Gastrocnemius medialis (tissue), 4 donors: Measurements from ENCODE around the gene CEBPB. TPM values are rescaled to one million over a fixed set of nuclear protein-coding genes. Genes with fewer than 3 reads are reported as not detected.

Experiments
- ATAC-seq, 2 donors: fragments of 150-250 bp; one replicate each; pipeline ENCODE4 v1.9.1; 2016
- DNase-seq, 2 donors: peaks; one replicate each; pipeline ENCODE4 v3.0.0-alpha.2; 2019
- H3K27ac ChIP-seq, 4 donors: fragments of 200-600 bp; sonication (generic); 1 replicate in 1 of 4; 2 replicates in 3 of 4; pipeline ENCODE4 v1.5.1; 2016 to 2018; ENCODE audit warnings: mild to moderate bottlenecking in 2 of 4, moderate library complexity in 1 of 4
- H3K27me3 ChIP-seq, 3 donors: fragments of 200-600 bp; sonication (generic) in 2 of 3; 1 replicate in 1 of 3; 2 replicates in 2 of 3; pipeline versions ENCODE4 v1.5.1 to v1.6.0; 2016 to 2019; ENCODE audit warnings: mild to moderate bottlenecking in 1 of 3, moderate library complexity in 1 of 3
- H3K36me3 ChIP-seq, 2 donors: fragments of 200-600 bp; sonication (generic) in 1 of 2; one replicate each; pipeline ENCODE4 v1.5.1; 2017 to 2018
- H3K4me1 ChIP-seq, 2 donors: fragments of 200-600 bp; sonication (generic) in 1 of 2; one replicate each; pipeline ENCODE4 v1.5.1; 2016 to 2017; ENCODE audit warnings: mild to moderate bottlenecking in 2 of 2
- H3K4me3 ChIP-seq, 4 donors: fragments of 200-600 bp; sonication (generic) in 3 of 4; 1 replicate in 1 of 4; 2 replicates in 3 of 4; pipeline ENCODE4 v1.5.1; 2016 to 2019; ENCODE audit warnings: mild to moderate bottlenecking in 2 of 4
- H3K9me3 ChIP-seq, 3 donors: fragments of 200-600 bp; sonication (generic) in 2 of 3; 1 replicate in 1 of 3; 2 replicates in 2 of 3; pipeline ENCODE4 v1.5.1; 2016 to 2019
- CTCF ChIP-seq, 5 experiments: fragments of 450-650 bp in 3 of 5; fragments of 200-600 bp in 2 of 5; sonication (generic) in 2 of 5; IDR thresholded peaks in 4 of 5; conservative IDR thresholded peaks in 1 of 5; 1 replicate in 4 of 5; 2 replicates in 1 of 5; pipeline ENCODE4 v1.5.1; 2016 to 2019; ENCODE audit warnings: antibody characterized with exemption in 5 of 5, mild to moderate bottlenecking in 3 of 5, moderate library complexity in 3 of 5
- POLR2A ChIP-seq, 2 donors: fragments of 450-650 bp; IDR thresholded peaks; one replicate each; pipeline ENCODE4 v1.6.1; 2017; ENCODE audit warnings: antibody characterized with exemption in 2 of 2, mild to moderate bottlenecking in 2 of 2, moderate library complexity in 2 of 2
- in situ Hi-C, 4 donors: fragments of 200-750 bp; cut with MboI; loops; one replicate each; pipeline versions ENCODE4 v1.15.0 to v1.8.0; 2017; ENCODE audit warnings: low sequenced_read_pairs in 4 of 4
- intact Hi-C: fragments of 100-400 bp; cut with DNase I; formaldehyde crosslinking; loops from one replicate; pipeline ENCODE4 v1.15.1; 2023; ENCODE audit warnings: low total_unique reads
- total RNA-seq, 4 donors: library from RNA; depleted of rRNA; stranded (reverse); fragments of >200 nt; gene quantifications; one replicate each; pipeline versions ENCODE4 v1.1.0 to v1.2.3, GENCODE V29; 2016

CEBPB gene
- total RNA-seq, 4 donors from 2014 or later = 219 to 434 (median 321) TPM

GRCh38 chr20:50197463-50198179, 7.0 kb downstream of the CEBPB start:
- intact Hi-C loops = no loop called here
- no peak for DNase-seq
- in situ Hi-C loops = loop anchor here in 3 of 4 donors (10.0 to 25.0 kb wide), 3 partner anchors 77 to 565 kb away; no protein-coding TSS in a partner anchor
- TF ChIP-seq CTCF (IDR thresholded peaks at IDR 0.05 in 4 of 5, conservative IDR thresholded peaks at IDR 0.05 in 1 of 5) (no peak), POLR2A (IDR thresholded peaks at IDR 0.05) (no peak)
- Histone ChIP-seq H3K27me3 (no peaks in the 10 kb centered on the region), H3K4me1 (peaks cover 10 to 20% of the 10 kb centered on the region in 2 donors), H3K36me3 (peaks cover 0 to 13% of the 10 kb centered on the region in 2 donors), H3K9me3 (no peaks in the 10 kb centered on the region), H3K27ac (peak overlapping the region; percentile 65 to 100 (median 94)), H3K4me3 (no peak overlapping the region)
- no peak for ATAC-seq

GRCh38 chr20:50198180-50198666, 7.6 kb downstream of the CEBPB start:
- in situ Hi-C loops = loop anchor here in 3 of 4 donors (10.0 to 25.0 kb wide), 3 partner anchors 77 to 564 kb away; no protein-coding TSS in a partner anchor
- intact Hi-C loops = no loop called here
- no peak for ATAC-seq
- Histone ChIP-seq H3K9me3 (no peaks in the 10 kb centered on the region), H3K36me3 (peaks cover 0 to 7% of the 10 kb centered on the region in 2 donors), H3K27ac (peak overlapping the region; percentile 54 to 79 (median 68)), H3K4me3 (no peak overlapping the region), H3K27me3 (no peaks in the 10 kb centered on the region), H3K4me1 (peaks cover 10 to 20% of the 10 kb centered on the region in 2 donors)
- no peak for DNase-seq
- no peak for TF ChIP-seq POLR2A (IDR thresholded peaks at IDR 0.05)
- TF ChIP-seq CTCF (IDR thresholded peaks at IDR 0.05 in 4 of 5, conservative IDR thresholded peaks at IDR 0.05 in 1 of 5) = no peak

- TF ChIP-seq CTCF (IDR thresholded peaks at IDR 0.05 in 4 of 5, conservative IDR thresholded peaks at IDR 0.05 in 1 of 5) = no peak
- TF ChIP-seq POLR2A (IDR thresholded peaks at IDR 0.05) = no peak
- Histone ChIP-seq H3K27me3 (no peaks in the 10 kb centered on the region), H3K9me3 (no peaks in the 10 kb centered on the region), H3K4me1 (peaks cover 10 to 20% of the 10 kb centered on the region in 2 donors), H3K27ac (peak overlapping the region; percentile 54 to 79 (median 68)), H3K4me3 (no peak overlapping the region), H3K36me3 (peaks cover 0 to 2% of the 10 kb centered on the region in 2 donors)
- intact Hi-C loops (no loop called here), in situ Hi-C loops (loop anchor here in 3 of 4 donors (10.0 to 25.0 kb wide), 3 partner anchors 76 to 564 kb away; no protein-coding TSS in a partner anchor)
- DNase-seq = no peak
- no peak for ATAC-seq
Measured at GRCh38 chr20:50198716-50199115, 8.1 kb downstream of the CEBPB start.

- DNase-seq (no peak), ATAC-seq (no peak)
- in situ Hi-C loops (loop anchor here in 3 of 4 donors (10.0 to 25.0 kb wide), 4 partner anchors 65 to 563 kb away; no protein-coding TSS in a partner anchor), intact Hi-C loops (no loop called here)
- peaks cover 10 to 17% of the 10 kb centered on the region in 2 donors for H3K4me1 ChIP-seq
- no peaks in the 10 kb centered on the region for H3K9me3 ChIP-seq
- H3K36me3 ChIP-seq = no peaks in the 10 kb centered on the region
- TF ChIP-seq POLR2A (IDR thresholded peaks at IDR 0.05) (no peak), CTCF (IDR thresholded peaks at IDR 0.05 in 4 of 5, conservative IDR thresholded peaks at IDR 0.05 in 1 of 5) (no peak)
- no peak overlapping the region for H3K4me3 ChIP-seq
- no peaks in the 10 kb centered on the region for H3K27me3 ChIP-seq
- H3K27ac ChIP-seq = peak overlapping the region; percentile 68 to 79 (median 76)
Measured at GRCh38 chr20:50199703-50200102, 9.1 kb downstream of the CEBPB start.
